ENCODE results near the gene HS6ST1.

GRCh38 chr2:128358941-128359731, 40.5 kb upstream of the HS6ST1 start:
- no peak for TF ChIP-seq POLR2A (IDR thresholded peaks at IDR 0.05)
- TF ChIP-seq CTCF (IDR thresholded peaks at IDR 0.05), result no peak
